GM12892 (cell line): ENCODE results near the gene TNFRSF13B.

ENCODE experiments used
- POLR2A ChIP-seq: IDR thresholded peaks from 2 replicates; pipeline ENCODE4 v1.6.1; 2011; ENCODE audit warnings: low read depth, low read length, control low read depth
- POLR2AphosphoS5 ChIP-seq: IDR thresholded peaks from 2 replicates; pipeline ENCODE4 v1.6.1; 2011; ENCODE audit warnings: low read depth, low read length, control low read depth

GRCh38 chr17:16987066-16987829, 15.3 kb upstream of the TNFRSF13B start:
- TF ChIP-seq POLR2A (no peak), POLR2AphosphoS5 (no peak)
